Ammon's horn (tissue), 1 donor: ENCODE measurements around the gene MYCBP2.
A peak's percentile ranks its signal among the peaks of the same experiment; 100 is the strongest.
"Not testable (repeated sequence)": the region's sequence is repeated elsewhere in the genome, so short reads cannot be mapped to it uniquely, and the experiment has no call there.

Experiments
- DNase-seq: peaks from one replicate; pipeline ENCODE4 v3.0.0-alpha.2; 2016; ENCODE audit warnings: low spot score

Gene MYCBP2

DNA sequence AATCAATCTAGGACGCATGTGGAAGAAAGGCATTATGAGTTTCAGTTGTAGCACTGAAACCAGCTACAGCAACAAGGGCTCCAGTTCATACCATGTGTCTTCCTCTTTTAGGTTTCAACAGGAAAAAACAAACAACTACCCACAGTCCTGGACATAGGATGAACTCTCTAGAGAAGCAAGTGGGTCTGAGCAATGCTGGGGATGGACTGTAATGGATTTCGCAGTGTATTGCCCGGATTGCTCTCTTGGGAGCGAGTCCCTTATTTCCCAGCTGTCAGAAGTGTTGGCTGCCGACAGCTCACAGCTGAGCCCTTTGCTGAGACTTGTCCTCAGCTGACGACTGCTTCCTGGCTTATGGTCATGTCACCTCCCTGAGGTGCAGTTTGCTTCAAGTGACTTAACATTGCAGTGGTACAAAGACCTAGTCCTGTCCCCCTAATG, 12.1 kb upstream of the MYCBP2 start:
- peak; percentile 40 for DNase-seq

DNA sequence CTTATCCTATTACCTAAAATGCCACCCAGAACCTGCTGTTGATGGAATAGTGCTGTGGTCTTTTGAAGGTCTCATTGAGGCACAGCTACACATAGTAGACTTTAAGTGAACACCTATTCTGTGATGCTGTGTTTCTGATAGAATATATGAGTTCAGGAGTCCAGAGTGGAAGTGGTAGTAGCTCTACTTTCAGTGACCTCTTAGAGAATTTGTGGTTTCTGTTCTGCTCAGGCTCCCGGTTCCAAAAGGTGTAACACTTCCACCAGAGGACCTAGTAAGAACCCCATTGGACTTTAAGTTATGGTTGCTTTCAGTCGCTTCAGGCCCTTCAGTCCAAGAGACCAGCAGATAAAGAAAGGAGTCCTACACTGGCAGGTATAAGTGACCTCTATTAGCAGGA, 11.4 kb upstream of the MYCBP2 start:
- no peak for DNase-seq

DNA sequence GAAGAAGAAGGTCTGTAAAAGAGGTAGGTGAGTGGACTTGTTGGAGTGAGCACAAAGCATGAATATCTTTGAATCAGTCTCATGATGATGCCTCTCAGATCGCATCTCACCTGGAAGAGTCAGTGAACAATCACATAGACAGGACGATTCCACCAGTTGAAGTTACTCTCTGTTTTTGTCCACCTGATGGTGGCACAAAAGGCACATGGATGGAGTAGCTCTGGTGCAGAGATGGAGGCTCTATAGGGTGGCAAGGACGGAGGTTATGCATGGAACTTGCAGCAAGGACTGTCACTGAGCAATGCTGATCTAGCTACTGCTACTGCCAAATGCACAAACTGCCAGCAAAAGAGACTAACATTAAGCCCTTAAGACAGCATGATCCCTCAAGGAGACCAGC, 10.3 kb upstream of the MYCBP2 start:
- DNase-seq: no peak

DNA sequence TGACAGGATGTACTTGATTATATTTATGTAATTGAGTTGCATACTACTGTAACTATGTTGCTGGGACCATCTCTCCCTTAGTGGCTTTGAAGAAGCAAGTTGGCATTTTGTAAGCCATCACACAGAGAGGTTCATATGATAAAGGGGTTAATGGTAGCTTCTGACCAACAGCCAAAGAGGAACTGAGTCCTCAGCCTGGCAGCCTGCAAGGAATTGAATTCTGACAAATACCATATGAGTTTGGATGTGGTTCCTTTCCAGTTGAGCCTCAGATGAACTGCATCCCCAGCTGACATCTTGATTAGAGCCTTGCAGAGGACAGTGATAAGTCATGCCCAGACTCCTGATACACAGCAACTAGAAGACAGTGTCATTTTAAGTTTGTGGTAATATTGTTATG, 8.6 kb upstream of the MYCBP2 start:
- no peak for DNase-seq

DNA sequence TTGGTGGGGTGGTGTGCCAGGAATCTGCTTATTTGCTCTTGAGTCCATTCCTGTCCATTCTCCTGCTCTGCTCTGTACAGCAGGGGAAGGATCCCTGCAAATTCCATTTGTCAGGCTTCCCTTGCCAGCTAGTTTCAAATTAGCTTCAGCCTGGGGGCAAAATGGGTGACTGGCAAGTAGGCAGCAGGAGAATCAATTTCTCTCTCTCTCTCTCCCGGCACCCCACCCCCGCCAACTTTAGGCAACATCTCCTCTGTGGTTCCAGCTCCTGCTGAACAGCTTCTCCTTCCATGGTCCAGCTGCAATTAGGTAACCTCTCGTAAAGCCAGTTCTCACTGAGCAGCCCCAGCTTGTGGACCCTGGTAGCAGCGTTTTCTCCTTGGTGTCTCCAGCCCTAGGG, 6.7 kb upstream of the MYCBP2 start:
- DNase-seq: no peak

- no peak for DNase-seq
These were observed 4.5 kb upstream of the MYCBP2 start for GRCh38 chr13:77331421-77331820.

DNA sequence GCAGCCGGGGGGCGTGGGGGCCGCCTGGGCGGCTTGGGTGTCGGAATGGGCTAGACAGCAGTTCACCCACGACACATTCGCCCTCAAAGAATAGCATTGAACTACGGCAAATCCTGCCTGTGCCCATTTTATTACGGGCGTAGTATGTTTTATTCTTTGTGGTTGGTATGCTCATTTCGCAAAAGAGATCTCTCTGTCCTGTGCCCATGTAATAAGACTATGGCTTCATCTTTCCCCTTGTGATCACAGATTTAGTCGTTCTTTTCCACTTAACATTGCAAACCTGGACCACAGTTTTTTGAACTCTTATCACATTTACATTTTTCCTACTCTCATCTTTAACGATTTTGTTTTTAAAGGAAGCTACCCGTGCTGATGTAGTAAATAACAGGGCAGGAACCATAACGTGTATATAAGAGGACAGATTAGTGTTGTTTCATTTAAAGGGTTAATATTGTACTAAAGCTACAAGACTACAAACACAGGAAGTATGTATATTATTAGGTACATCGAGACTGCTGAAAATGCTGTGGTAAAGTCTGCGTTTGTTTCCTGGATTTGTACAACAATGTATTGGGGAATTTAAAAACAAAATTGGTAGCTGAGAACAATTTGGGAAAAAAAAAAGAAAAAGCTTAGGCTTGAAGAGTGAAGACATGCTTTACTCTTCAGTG, 3.2 kb upstream of the MYCBP2 start:
- DNase-seq: no peak

- DNase-seq: peak; percentile 95
These were observed 2.4 kb upstream of the MYCBP2 start for GRCh38 chr13:77329133-77329910.

DNA sequence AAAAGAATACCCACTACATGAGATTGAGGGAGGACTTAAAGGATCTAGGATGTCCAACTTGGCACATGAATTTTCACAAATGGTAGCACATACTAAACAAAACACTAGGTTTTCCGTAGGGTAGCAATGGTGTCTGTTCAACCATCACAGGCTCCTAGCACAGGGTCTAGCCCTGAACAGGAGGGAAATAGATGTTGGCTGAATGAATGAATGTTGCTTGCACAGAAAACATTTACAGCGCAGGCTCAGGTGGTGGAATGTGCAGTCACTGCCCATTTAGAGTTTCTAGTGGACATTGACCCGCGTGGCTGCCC, 1.9 kb upstream of the MYCBP2 start:
- no peak for DNase-seq

DNA sequence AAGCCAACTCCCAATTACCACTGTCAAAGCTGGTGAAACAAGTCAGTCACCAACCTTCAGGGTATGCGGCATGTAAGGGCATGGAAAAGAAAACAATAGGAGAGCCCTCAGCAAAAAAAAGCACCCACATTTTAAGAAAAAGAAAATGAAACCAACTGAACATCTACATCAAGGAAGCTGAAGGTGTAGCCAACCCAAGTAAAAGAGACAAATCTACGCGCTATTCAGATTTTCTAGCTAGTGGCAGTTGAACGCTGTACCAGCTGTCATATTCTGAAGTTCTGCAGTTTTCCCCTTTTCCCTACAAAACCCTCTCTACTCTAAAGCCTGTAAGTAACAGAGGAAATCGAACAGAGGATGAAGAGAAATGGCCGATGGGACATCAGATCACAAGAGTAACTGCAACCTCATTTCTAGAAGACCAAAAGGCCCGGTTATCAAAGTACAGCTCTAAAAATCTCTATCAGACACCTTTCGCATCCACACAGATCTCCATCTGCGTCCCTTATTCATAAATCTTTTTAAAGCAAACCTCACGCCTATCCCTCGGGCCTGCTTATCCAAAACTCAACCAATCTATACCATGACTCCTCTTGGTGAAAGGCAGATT, 1.4 kb downstream of the MYCBP2 start:
- no peak for DNase-seq

GRCh38 chr13:77323858-77324257, 3.0 kb downstream of the MYCBP2 start:
- no peak for DNase-seq

GRCh38 chr13:77319536-77319935, 7.4 kb downstream of the MYCBP2 start:
- DNase-seq: no peak

- DNase-seq: no peak
These were observed 8.2 kb downstream of the MYCBP2 start for GRCh38 chr13:77318741-77319140.

DNA sequence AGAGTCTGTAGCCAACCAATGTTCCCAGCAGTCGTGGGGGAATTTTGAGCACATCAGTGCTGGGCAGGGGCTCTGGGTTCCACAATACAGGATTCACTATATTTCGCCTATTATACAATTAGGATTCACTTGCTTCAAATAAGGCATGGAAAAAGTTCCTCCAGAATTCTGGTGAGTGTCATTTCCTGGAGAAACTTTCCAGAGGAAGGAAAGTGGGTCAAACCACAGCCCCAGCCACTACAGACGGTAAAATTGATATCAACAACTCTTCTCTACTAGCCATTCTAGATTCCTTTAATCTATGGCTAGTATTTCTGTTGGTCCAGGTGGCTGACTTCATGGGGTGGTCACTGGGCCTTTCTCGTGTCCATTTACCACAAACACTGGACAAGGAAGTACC, 10.5 kb downstream of the MYCBP2 start:
- no peak for DNase-seq

DNA sequence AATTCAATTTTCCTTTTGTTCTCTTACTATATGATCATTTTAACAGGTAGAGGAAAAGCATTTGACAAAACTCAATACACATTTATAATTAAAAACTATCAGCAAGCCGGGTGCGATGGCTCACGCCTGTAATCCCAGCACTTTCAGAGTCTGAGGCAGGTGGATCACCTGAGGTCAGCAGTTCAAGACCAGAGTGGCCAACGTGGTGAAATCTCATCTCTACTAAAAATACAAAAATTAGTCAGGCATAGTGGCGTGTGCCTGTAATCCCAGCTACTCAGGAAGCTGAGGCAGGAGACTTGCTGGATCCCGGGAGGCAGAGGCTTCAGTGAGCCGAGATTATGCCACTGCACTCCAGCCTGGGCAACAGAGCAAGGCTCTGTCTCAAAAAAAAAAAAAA, 11.4 kb downstream of the MYCBP2 start:
- DNase-seq: not testable (repeated sequence)

DNA sequence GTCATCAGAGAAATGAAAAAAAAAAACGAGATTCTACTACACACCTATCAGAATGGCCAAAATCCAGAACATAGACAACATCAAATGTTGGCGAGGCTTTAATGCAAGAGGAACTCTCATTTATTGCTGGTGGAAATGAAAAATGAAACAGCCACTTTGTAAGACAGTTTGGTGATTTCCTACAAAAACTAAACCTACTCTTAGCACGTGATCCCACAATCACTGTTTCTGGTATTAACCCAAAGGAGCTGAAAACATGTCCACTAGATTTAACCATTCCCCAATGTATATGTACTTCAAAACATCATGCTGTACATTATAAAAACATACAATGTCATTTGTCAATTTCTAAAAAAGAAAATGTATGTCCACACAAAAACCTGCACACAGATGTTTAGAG, 13.0 kb downstream of the MYCBP2 start:
- no peak for DNase-seq

DNA sequence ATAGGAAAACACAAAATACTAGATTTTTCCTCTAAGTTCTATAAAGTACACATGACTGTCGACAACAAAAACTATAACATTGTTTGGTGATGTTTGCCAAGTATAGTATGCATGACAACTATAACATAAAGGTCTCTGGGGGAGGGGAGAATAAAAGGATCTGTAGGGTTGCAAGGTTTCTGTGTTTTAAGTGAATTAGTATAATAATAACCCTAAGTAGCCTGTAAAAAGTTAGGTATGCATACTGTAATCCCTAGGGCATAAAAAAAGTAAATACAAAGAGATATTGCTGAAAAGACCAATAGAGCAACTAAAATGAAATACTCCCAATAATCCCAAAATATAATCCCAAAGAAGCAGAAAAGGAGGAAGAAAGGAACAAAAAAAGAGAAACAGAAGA, 14.6 kb downstream of the MYCBP2 start:
- DNase-seq: no peak

DNA sequence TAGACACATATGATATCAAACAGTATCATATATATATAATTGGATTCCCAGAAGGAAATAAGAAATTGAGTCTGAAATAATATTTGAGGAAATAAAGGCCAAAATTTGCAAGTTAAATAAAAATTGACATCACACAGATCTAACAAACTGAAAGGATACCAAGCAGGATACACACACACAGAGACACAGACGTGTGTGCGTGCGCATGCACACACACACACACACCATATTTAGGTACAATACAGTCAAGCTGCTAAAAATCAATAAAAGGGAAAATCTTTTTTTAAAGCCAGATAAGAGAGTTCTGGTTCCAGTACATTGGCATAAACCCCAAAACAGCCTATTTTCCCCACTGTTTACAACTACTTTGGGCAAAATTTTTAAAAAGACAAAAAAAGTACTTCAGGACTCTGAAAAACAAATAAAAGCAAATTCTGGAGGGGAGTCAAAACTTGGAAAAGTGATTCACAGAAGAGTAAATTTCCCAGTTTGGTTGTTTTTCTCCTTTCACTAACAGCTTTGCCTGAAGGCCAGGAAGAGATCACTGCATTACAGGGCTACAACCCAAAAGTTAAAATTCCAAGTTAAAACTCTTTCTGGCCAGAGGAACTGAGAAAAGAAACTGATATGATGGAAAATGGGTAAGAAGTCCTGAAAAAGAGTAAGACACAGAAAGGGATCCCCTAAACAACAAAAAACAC, 16.2 kb downstream of the MYCBP2 start:
- DNase-seq: no peak

- DNase-seq: no peak
These were observed 16.7 kb downstream of the MYCBP2 start for GRCh38 chr13:77310161-77310560.

GRCh38 chr13:77309254-77309653, 17.6 kb downstream of the MYCBP2 start:
- no peak for DNase-seq

DNA sequence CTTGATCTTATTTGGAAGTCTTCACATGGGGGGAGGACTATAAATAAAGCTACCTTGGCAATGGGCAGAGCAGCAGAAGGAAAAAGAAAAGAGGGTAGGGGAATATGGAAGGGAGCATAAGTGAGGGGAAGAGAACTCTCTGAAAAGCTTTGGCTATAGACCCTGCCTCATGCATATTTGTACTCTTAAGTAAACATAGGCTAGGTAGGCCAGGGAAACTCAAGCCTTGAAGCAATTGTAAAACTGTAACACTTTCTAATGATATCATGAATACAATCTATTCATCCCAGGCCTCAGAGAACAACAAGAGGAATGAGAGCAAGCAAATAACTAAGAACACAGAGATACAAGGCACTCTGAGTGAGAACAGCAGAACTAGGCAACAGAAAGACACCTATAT, 20.4 kb downstream of the MYCBP2 start:
- no peak for DNase-seq

DNA sequence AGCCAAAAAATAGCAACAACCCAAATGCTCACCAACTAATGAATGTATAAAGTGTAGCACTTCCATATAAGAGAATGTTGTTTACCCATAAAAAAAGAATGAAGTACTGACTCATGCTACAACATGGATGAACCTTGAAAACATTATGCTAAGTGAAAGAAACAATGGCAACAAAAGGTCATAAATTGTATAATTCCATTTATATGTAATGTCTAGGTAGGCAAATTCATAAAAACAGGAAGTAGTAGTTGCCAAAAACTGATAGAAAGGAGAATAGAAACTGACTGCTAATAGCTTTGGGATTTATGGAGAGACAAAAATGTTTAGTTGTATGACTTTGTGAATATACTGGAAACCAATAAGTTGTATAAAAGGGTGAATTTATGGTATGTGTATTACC, 21.6 kb downstream of the MYCBP2 start:
- no peak for DNase-seq
